Left ventricle myocardium inferior (tissue), 1 donor: Measurements from ENCODE around the gene SPTBN5. TPM values are rescaled to one million over a fixed set of nuclear protein-coding genes. Genes with fewer than 3 reads are reported as not detected.

Source experiments
- DNase-seq: peaks from one replicate; pipeline ENCODE4 v3.0.0-alpha.2; 2020
- H3K27ac ChIP-seq: fragments of 200-600 bp; replicated peaks from 2 replicates; pipeline ENCODE4 v1.8.0; 2021
- H3K27me3 ChIP-seq: fragments of 200-600 bp; 2 replicates; pipeline ENCODE4 v1.8.0; 2021; ENCODE audit warnings: low read depth
- H3K36me3 ChIP-seq: fragments of 200-600 bp; 2 replicates; pipeline ENCODE4 v1.8.0; 2021
- H3K4me1 ChIP-seq: fragments of 200-600 bp; 2 replicates; pipeline ENCODE4 v1.8.0; 2021
- H3K4me3 ChIP-seq: fragments of 200-600 bp; 2 replicates; pipeline ENCODE4 v1.8.0; 2021; ENCODE audit warnings: mild to moderate bottlenecking, moderate library complexity
- H3K9me3 ChIP-seq: fragments of 200-600 bp; replicated peaks from 2 replicates; pipeline ENCODE4 v1.8.0; 2021
- CTCF ChIP-seq: fragments of 200-600 bp; IDR thresholded peaks from 2 replicates; pipeline ENCODE4 v1.8.0; 2021; ENCODE audit warnings: antibody characterized with exemption, mild to moderate bottlenecking, borderline replicate concordance
- intact Hi-C: fragments of 100-400 bp; cut with micrococcal nuclease; formaldehyde crosslinking; loops from one replicate; pipeline ENCODE4 v1.11.0; 2022
- total RNA-seq: library from RNA; stranded (reverse); fragmentation: NEBNext Ultra II Directional; extraction: Animal tissue kit (Norgen Biotek cat#: 25700); gene quantifications from one replicate; pipeline ENCODE4 v1.2.1, GENCODE V29; 2021
- donor health status: DM: no; HTN: yes; CAD: no; lungs with severe emphysema.

Gene SPTBN5
- total RNA-seq, 1 donor from 2014 or later = 2.7 TPM

DNA sequence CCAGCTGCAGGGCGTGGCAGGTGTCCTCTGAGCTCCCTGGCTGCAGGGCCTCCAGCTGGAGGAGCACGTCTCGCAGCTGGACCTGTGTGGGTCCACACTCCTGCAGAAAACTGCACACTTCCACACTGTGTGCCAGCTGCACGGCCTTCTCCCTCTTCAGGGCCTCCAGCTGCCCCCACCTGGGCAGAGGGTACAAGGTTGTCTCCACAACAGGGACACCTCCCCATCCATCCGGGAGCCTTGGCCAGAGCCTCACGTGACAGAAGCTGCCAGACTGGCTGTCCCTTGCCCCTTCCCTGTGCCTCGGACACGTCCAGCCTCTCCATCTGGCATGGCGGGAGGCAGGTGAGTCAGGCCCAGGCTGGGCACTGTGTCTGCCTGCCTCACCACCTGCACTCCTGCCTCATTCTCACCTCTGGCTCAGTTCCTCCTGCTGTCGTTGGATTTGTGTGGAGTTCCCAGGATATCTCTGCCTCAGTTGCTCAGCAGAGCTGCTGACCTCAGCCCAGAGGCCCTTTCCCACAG lies 14.5 kb downstream of the SPTBN5 start:
- H3K27me3 ChIP-seq = peaks cover 27% of the 10 kb centered on the region
- H3K4me3 ChIP-seq = no peak overlapping the region
- intact Hi-C loops = no loop called here
- no peak for DNase-seq
- no peak overlapping the region for H3K27ac ChIP-seq
- no peak for TF ChIP-seq CTCF
- H3K4me1 ChIP-seq = peaks cover 34% of the 10 kb centered on the region
- no peaks in the 10 kb centered on the region for H3K9me3 ChIP-seq
- H3K36me3 ChIP-seq = no peaks in the 10 kb centered on the region

DNA sequence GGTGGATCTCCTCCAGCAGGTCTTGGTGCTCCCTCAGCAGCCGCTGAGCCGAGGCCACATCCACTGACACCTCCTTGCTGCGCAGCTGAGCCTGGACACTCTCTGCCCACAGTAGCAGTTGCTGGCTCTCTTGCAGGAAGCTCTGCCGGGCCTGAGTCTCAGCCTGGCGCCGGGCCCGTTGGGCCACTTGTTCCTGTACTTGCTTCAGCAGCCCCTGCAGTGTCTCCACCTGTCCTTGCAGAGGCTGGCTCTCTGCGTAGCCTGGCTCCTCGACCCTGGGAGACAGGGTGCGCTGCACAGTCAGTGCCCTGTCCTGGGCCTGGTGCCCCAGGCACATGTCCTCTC lies 15.5 kb downstream of the SPTBN5 start:
- intact Hi-C loops = no loop called here
- no peaks in the 10 kb centered on the region for H3K36me3 ChIP-seq

GRCh38 chr15:41877631-41878354 lies 16.1 kb downstream of the SPTBN5 start:
- peaks cover 27% of the 10 kb centered on the region for H3K27me3 ChIP-seq
- no peak for TF ChIP-seq CTCF
- no peak for DNase-seq
- no peak overlapping the region for H3K27ac ChIP-seq
- H3K4me3 ChIP-seq = no peak overlapping the region
- peaks cover 26% of the 10 kb centered on the region for H3K4me1 ChIP-seq
- intact Hi-C loops = no loop called here
- H3K36me3 ChIP-seq = no peaks in the 10 kb centered on the region
- no peaks in the 10 kb centered on the region for H3K9me3 ChIP-seq

More for the DNA sequence above, 15.5 kb downstream of the SPTBN5 start:
- Histone ChIP-seq H3K4me1 (peaks cover 31% of the 10 kb centered on the region), H3K27me3 (peaks cover 27% of the 10 kb centered on the region), H3K9me3 (no peaks in the 10 kb centered on the region), H3K4me3 (no peak overlapping the region), H3K27ac (no peak overlapping the region)
- peak; percentile 68 for DNase-seq
- no peak for TF ChIP-seq CTCF

GRCh38 chr15:41876689-41877088 lies 17.2 kb downstream of the SPTBN5 start:
- no peak overlapping the region for H3K4me3 ChIP-seq
- no peaks in the 10 kb centered on the region for H3K9me3 ChIP-seq
- no peak for TF ChIP-seq CTCF
- H3K27me3 ChIP-seq = peaks cover 19% of the 10 kb centered on the region
- H3K36me3 ChIP-seq = no peaks in the 10 kb centered on the region
- DNase-seq = no peak
- H3K4me1 ChIP-seq = peaks cover 15% of the 10 kb centered on the region
- H3K27ac ChIP-seq = no peak overlapping the region
- intact Hi-C loops = no loop called here

DNA sequence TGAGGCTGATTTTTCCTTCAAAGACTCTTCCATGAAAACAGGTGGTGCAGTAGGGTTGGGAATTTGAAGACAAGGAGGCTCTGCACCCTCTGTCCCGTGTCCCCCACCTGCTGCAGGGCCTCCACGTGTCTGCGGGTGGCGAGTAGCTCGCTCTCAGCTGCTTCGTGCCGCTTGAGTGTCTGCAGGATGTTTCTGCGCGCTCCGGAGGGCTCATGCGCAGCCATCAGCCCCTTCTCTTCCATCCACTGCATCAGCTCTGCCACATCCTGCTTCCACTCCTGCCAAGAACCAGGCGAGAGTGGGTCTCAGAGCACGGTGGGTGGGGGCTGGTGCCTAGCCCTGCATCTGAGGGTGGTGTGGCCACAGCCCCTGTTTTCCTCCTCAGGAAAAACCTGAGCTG lies 17.8 kb downstream of the SPTBN5 start:
- H3K27me3 ChIP-seq = peaks cover 13% of the 10 kb centered on the region
- H3K9me3 ChIP-seq = no peaks in the 10 kb centered on the region
- DNase-seq = no peak
- peaks cover 14% of the 10 kb centered on the region for H3K4me1 ChIP-seq
- no peak overlapping the region for H3K27ac ChIP-seq
- TF ChIP-seq CTCF = no peak
- H3K4me3 ChIP-seq = no peak overlapping the region
- intact Hi-C loops = no loop called here
- no peaks in the 10 kb centered on the region for H3K36me3 ChIP-seq
